Activated T-cell treated with anti-CD3 and anti-CD28 coated beads for 24 hours (primary cell): ENCODE results near the gene RANBP2.

Experiments
- DNase-seq: peaks from one replicate; pipeline ENCODE4 v3.0.0-alpha.2; 2020; ENCODE audit warnings: low read depth

The RANBP2 gene

GRCh38 chr2:108778857-108779256 is 59.6 kb downstream of the RANBP2 start:
- no peak for DNase-seq

- DNase-seq: no peak
These were observed 66.7 kb downstream of the RANBP2 start for GRCh38 chr2:108786008-108786353.

DNA sequence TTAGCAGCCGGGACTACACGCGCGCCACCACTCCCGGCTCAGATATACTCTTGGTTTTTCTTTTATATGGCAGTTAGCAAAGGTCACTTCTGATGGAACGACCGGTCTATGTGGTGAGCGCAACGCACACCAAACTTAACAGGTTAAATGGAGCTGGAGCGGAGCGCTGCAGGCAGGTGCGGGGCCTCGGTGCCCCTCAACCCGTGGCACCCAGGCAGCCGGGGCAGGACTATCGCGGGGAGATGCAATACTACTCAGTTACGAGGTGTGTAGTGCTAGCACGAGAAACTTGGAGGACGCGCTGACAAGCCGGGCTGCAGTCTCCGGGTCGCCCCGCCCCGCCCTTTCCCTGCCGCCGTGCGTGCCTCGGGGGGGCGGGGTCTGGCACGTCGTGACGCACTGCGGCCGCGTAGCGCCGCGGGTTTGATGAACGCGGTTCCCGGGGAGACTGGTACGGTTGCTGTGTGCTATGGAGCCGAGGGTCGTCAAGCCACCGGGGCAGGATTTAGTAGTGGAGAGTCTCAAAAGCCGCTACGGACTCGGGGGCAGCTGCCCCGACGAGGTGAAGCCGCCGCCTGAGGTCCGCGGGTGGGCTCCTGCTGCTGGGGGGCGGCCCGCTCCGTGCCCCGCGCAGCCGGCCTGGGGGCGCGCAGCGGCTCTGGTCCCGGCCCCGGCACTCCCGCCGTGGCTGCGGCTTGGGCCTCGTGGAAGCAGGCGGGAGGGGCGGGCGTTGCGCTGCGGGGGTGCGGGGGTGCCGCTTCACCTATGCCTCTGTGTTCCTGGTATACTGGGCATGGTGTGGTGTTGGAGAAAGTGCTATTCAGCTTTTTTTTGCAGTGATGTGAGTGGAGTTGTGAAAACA is 67.3 kb downstream of the RANBP2 start, which contains the start of gene CCDC138:
CCDC138 (plus strand) TSS at position 418 of the 862 bp plus-strand sequence; CDS start at position 470, 52 bp downstream.
- DNase-seq: peak; percentile 88

DNA sequence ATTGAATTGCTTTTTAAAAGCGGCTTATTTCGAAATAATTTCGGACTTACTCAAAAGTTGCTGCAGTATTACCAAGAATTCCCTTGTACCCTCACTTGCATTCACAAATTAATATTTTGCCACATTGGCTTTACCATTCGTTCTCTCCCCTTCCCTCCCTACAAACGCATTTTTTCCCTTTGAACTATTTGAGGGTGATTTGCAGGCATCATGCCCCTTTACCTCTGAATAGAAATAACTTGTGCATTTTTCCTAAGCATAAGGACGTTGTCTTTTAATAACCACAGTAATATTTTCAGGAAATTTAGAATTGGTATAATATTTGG is 67.9 kb downstream of the RANBP2 start:
- no peak for DNase-seq

DNA sequence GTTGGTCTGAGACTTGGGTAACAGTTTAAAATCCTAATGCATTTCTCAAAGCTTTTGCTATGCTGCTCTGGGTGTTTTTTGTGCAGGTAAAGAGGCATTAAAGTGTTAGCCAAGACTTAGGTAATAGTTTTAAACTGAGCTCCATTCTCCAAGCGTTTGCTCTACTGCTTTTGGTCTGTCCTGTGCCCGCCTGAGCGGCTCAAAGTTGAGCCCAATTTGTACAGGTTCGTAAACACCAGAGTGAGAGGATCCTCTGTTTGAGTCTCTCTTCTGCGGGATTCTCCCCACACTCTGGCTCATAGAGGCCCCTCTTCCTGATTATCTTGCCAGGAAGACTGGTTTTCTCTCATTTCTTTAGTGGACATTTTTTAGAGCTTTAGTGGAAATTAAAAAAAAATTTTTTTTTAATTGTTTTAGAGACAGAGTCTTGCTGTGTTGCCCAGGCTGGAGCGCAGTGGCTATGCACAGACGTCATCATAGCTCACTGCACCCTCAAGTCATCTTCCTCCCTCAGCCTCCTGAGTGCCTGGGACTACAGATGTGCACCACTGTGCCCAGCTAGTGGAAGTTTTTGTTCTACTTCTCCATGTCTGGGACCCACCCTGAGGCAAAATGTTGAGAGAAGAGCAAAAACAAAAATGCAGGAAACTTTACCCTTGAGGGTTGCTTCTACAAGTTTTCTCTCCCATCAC is 83.9 kb downstream of the RANBP2 start:
- no peak for DNase-seq

- DNase-seq: no peak
These were observed 85.8 kb downstream of the RANBP2 start for GRCh38 chr2:108805032-108805431.

DNA sequence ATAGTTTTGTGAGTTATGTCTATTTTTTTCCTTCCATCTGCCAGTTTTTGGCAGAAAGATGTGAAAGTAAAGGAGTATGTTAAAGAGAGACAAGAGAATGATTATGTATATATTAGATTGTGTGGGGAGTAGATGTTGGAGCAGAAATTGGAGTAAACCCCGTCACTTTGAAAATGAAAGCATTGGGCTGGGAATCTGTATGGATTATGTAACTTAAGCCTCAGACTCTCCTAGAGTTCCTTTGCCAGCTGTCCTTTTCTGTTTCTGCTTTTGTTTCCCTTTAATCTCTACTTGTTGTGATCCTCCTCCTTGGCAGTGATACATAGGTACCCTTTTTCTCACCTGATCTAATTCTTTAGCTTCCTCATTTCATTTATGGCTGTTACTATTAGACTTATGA is 86.5 kb downstream of the RANBP2 start:
- DNase-seq: no peak

DNA sequence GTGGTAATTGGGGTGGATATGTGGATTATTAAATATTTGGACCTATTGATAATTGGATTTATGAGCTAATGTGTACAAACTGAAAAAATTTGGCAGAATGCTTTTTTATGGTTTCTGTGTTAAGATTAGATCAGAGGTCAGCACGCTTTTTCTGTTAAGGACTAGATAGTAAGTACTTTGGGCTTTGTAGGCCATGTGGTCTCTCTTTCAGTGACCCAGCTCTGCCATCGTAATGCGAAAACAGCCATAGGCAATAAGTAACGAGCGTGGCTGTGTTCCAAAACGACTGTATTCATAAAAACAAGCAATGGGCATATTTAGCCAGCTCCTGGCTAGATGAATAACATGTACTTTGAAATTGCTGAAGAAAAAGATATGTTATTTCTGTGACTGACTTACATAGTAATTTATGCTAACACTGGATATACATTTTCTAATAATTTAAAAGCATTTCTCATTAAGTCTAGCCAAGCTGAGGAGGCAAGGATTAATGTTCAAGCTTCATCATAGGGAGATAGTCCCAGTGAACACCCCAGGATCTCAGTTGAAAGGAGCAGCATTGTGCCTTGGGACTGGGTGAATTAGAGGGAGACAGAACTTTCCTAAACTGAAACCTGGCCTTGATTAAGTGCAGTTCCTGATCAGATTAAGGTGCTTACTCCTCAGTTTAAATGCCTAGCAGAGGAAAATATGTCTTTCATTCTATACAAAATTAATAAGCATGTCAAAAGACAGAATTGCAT is 87.3 kb downstream of the RANBP2 start:
- no peak for DNase-seq

- no peak for DNase-seq
These were observed 90.7 kb downstream of the RANBP2 start for GRCh38 chr2:108809936-108810335.

GRCh38 chr2:108810993-108811957 is 92.0 kb downstream of the RANBP2 start:
- DNase-seq: no peak

DNA sequence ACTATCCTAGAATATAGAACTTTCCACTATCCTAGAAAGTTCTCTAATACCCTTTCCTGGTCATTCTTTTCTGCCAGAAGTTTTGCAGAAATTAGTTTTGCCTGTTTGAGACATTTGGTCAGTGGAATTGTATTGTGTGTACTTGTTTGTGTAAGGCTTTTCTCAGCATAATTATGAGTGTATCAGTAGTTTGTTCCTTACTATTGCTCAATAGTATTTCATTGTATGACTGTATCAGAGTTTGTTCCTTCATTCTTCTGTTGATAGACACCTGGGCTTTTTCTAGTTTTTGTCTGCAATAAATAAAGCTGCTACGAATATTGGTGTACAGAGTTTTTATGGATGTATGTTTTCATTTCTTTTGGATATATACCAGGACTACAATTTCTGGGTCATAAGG is 94.5 kb downstream of the RANBP2 start:
- DNase-seq: no peak

GRCh38 chr2:108820482-108820881 is 101.2 kb downstream of the RANBP2 start:
- no peak for DNase-seq

- no peak for DNase-seq
These were observed 104.0 kb downstream of the RANBP2 start for GRCh38 chr2:108823286-108823685.

DNA sequence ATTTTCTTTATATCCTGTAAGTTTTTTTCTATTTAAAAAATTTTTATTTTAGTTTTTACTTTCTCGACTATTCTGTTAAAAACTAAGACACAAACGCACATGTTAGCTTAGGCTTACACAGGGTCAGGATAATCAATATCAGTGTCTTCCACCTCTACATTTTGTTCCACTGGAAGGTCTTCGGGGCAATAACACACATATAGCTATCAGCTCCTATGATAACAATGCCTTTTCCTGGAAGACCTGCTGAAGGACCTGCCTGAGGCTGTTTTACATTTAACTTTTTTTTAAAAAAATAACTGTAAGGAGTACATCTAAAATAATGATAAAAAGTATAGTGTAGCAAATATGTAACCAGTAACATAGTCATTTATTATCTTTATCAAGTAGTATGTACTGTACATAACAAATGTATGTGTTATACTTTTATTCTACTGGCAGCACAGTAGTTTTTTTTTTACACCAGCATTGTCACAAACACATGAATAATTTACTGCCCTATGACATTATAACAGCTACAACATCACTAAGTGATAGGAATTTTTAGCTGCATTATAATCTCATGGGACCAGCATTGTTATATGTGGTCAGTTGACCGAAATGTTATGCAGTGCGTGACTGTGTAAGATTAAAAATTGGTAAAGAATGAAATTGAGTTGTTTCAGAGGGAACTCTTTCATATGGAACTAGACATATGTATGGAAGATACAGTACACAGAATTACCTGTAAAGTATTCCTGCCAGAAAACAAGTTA is 105.2 kb downstream of the RANBP2 start:
- no peak for DNase-seq

- no peak for DNase-seq
These were observed 106.0 kb downstream of the RANBP2 start for GRCh38 chr2:108825254-108825653.

GRCh38 chr2:108825736-108826135 is 106.5 kb downstream of the RANBP2 start:
- no peak for DNase-seq

GRCh38 chr2:108829578-108830310 is 110.5 kb downstream of the RANBP2 start:
- no peak for DNase-seq

DNA sequence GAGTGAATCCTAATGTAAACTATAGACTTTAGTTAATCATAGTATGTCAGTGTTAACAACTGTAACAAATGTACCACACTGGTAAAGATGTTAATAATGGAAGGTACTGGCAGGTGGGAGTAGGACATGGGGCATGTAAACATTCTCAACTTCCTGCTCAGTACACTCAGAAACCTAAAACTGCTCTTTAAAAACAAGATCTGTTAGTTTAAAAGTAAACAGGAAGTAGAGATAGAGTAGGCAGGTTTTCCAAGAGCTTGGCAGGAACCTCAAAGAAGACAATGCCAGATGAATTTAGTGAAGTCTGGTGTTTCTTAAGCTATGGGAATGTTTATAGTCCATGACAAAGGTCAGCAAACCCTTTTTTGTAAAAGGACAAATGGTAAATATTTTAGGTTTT is 113.9 kb downstream of the RANBP2 start:
- no peak for DNase-seq

GRCh38 chr2:108834620-108835019 is 115.3 kb downstream of the RANBP2 start:
- DNase-seq: no peak

DNA sequence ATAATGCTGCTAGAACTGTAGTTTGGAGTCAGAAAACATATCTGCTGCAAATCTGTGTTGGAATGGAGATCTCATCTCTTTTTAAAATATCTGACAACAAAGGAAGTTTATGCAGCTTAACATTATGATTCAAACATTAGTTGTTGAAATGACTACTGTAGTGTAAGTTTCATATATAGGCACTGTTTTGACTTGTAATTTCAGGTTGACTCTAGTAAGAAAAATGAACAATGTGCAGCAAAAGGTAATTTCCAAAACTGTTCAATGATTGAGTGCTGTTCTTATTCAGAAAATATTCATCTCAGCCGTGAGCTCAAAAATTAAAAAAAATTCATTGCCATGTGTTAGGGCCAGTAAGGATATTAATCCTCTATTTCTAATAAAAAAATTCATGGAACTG is 115.8 kb downstream of the RANBP2 start:
- DNase-seq: no peak
